GM18499 (cell line): ENCODE results near the gene GHR.

Experiments used
- ATAC-seq: cut with Tn5 transposase; IDR thresholded peaks from one replicate; pipeline ENCODE4 v1.9.1; 2021; ENCODE audit warnings: moderate number of reproducible peaks; ENCODE audit not compliant: insufficient read depth, unreplicated experiment

Gene GHR

GRCh38 chr5:42423285-42424165 is at the start of gene GHR:
TSS of gene GHR (plus strand) at chr5:42423439. CDS start at chr5:42565875, 142,436 bp downstream.
- ATAC-seq = no peak

- no peak for ATAC-seq
These were observed 48.5 kb upstream of the GHR start for GRCh38 chr5:42374679-42375273.

DNA sequence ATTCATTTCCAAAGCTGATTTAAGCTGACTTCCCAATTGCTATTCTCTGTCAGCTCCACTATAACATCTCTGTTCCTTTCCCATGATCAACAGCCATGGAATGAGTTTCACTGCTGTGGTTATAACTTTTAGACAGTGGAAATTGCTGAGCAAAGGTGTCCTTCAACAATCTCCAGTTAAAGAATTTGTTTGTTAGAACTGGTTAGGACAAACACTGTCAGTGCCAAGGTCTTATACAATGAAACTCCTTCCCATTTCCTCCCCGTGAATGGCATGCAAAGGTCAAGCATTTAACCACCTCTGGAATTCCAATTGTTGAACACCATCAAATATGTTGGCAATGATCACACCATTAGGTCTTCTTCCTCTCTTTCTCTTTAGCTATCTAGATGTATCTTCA is 45.7 kb upstream of the GHR start:
- no peak for ATAC-seq

DNA sequence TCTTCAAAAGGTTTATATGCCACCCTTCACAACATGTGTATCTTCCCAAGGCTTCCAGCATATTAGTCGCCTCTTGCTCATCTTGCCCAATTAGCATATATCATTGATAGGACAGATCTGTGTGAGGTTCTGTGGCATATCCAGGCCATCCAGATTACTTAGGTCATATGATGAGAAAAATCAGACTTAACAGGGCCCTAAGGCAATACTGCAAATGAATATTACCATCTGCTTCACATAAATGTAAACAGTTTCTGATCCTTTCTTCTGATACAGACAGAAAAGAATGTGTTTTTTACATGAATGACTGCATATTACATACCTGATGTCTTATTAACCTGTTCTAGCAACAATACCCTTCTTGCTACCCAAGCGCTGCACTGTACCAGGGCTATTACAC is 41.3 kb upstream of the GHR start:
- ATAC-seq = no peak

- no peak for ATAC-seq
These were observed 35.7 kb upstream of the GHR start for GRCh38 chr5:42387563-42387962.

- no peak for ATAC-seq
These were observed 33.1 kb upstream of the GHR start for GRCh38 chr5:42390115-42390514.

DNA sequence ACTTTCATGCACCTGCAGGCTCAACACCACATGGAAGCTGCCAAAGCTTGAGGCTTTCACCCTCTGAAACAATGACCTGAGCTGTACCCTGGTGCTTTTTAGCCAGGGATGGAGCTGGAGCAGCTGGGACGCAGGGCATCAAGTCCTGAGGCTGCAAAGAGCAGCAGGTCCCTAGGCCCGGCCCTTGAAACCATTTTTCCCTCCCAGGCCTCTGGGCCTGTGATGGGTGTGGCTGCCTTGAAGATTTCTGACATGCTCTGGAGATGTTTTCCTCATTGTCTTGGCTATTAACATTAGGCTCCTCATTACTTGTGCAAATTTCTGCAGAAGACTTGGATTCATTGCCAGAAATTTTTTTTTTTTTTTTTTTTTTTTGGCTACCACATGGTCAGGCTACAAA is 30.3 kb upstream of the GHR start:
- ATAC-seq = no peak

- no peak for ATAC-seq
These were observed 27.1 kb upstream of the GHR start for GRCh38 chr5:42396111-42396510.

DNA sequence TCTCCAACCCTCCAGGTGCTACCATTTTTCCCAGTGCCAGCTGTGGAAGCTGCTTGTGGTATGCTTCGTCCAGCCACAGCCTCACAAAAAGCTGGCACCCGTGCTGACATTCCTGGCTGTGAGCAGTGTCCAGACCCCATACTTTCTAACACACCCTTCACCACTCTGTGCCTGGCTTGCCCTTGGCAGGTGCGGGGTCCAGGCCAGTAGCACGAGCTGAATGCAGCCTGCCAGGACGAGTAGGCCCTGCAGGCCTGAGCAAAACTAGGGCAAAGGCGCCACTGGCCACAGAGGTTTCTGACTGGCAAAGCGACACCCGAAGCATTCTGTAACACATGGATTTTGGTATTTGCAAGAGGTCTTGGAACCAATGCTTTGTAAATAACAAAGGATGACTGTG is 26.0 kb upstream of the GHR start:
- no peak for ATAC-seq

- ATAC-seq = no peak
These were observed 23.5 kb upstream of the GHR start for GRCh38 chr5:42399702-42400101.

DNA sequence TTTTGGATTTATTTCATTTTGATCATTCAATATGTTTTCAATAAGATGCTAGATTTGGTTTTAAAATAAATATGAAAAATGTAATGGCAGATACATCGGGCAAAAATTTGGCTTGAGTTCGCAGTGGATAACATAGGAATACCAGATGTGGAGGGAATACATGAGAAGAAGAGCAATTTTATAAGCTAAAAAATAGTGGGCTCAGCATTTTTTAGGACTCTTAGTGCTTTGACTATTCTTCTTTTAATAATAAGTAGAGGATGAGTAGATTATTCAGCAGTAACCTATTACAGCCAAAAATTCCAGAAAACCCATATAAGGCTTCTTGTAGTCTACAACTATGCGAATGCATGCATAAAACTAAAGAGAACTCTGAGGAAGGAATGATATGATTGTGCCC is 22.8 kb upstream of the GHR start:
- no peak for ATAC-seq

GRCh38 chr5:42403236-42403635 is 20.0 kb upstream of the GHR start:
- ATAC-seq = no peak

- no peak for ATAC-seq
These were observed 18.9 kb upstream of the GHR start for GRCh38 chr5:42404366-42404765.

DNA sequence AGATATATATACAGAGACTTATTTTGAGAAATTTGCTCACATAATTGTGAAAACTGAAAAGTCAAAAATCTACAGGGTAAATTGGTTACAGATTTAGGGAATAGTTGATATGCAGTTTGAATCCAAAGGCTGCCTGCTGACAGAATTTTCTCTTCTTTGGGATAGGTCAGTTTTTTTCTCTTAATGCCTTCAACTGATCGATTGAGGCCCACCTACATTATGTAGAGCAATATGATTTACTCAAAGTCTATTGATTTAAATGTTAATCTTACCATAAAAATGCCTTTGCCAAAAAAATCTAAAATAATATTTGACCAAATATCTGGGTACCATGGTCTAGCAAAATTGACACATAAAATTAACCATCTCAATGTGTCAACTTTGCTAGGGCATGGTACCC is 3.9 kb upstream of the GHR start:
- ATAC-seq = no peak

DNA sequence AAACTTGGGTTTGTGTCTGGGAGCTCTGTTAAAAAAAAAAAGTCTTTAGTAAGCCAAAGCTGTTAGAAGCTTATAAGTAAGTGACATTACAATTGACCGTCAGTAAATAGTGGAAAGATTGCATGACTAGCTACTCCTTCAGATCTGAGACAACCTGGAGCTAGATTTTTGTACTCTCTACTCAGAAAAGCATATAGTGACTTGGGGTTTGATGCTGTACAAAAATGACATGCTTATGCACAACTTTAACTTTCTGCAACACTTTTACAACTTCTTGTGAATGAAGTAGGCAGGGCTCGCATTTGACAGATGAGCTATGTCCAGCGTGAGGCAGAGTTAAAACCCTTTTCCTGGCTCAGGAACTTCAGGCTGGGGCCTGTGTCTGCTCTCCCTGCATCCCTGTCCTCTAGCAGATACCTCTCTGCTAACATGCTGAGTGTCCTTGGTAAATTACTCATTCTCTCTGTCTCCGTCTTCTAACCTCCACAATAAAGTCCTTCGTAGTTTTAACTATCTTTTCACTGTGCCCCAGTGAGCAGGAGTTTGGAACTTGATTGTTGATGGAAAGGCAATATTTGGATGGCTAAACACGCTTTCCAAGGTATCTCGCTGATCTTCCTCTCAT is 471 bp upstream of the GHR start:
- no peak for ATAC-seq

- ATAC-seq = no peak
These were observed 2.8 kb downstream of the GHR start for GRCh38 chr5:42426016-42426415.

DNA sequence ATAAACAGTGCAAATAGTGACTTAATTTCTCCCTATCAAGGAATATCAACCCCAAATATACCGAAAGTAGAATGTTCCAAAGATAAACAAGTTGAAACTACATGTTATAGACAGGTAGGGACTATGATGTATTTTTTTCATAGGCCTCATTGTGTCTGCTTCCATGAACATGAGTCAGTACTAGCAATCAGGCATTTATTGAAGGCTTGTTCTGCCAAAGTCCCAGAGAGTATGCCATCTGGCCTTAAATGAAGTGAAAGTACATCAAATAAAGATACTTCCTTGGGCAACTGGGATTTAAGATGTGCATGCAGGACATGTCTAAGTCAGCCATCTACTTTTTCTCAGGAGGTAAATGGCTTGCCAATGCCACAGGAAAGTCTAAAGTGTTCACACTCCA is 6.5 kb downstream of the GHR start:
- no peak for ATAC-seq

DNA sequence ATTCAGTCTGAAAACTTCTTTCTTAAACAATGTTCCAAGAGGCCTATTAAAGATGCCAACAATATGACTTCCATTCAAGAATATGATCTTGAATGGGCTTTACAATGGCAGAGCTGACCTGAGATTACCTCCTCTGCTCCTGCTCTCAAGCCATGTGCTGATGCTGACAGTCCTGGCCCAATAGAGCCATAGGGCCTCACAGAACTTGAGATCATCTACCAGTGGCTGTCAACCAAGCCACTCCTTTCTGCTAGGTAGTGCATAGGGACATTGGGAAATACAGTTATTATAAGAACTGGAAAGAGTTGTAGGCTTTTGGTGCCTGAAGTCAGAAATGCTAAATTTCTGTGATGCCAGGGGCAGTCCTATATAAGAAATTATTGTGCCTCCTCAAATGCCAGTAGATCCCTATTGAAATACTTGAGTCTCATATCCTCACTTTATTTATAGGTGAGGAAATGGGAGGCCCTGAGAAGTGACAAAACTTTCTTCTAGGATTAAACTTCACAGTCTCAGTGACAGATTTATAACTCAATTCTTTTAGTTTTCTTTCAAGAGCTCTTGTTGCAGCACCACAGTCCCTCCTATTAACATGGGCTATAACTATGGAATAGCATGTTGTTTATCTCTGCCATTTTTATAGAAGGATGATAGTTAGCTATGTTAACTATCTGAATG is 10.9 kb downstream of the GHR start:
- no peak for ATAC-seq

DNA sequence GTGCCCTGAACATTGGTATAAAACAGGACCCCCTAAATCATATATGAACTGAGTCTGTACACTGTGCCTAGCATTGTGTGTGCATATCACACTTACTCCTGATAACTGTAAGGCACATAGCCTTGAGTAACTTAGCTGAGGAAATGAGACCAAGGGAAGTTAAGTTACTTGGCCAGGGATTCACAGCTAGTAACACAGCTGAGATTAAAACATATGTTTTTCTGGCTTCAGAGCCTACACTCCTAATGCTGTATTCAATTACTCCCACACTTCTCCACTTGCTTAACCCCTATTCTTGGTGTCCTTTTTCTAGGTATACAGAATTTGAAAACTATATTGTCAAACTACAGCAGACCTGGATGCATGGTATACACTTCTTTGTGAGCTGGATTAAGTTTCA is 12.8 kb downstream of the GHR start:
- ATAC-seq = no peak

- ATAC-seq = no peak
These were observed 31.2 kb downstream of the GHR start for GRCh38 chr5:42454216-42454995.
